K562 (cell line): ENCODE measurements around the gene TRANK1. TPM values are rescaled to one million over a fixed set of nuclear protein-coding genes. Genes with fewer than 3 reads are reported as not detected.

Experiments used
- ARID3B ChIP-seq: fragments of 250-450 bp; sonication (Bioruptor Pico); IDR thresholded peaks from 2 replicates; pipeline ENCODE4 v1.4.0; 2020; ENCODE audit warnings: borderline replicate concordance
- C11orf30 ChIP-seq: fragments of 450-650 bp; IDR thresholded peaks from 2 replicates; pipeline ENCODE4 v1.6.1; 2016; ENCODE audit warnings: low read depth, mild to moderate bottlenecking
- MCM3 ChIP-seq: fragments of 450-650 bp; IDR thresholded peaks from 2 replicates; pipeline ENCODE4 v1.6.1; 2016
- TEAD2 ChIP-seq: fragments of 450-650 bp; IDR thresholded peaks from 2 replicates; pipeline ENCODE4 v1.6.1; 2016; ENCODE audit warnings: missing genetic modification characterization, control low read depth, missing compliant biosample characterization
- polyA plus RNA-seq, 8 experiments: library from polyadenylated mRNA; depleted of rRNA in 4 of 8; stranded (reverse) in 5 of 8; unstranded in 3 of 8; fragments of >200 nt; fragmentation: Nextera tagmentation in 2 of 8; fragmentation: Illumina TruSeq in 1 of 8; extraction: Ambion mirVana in 2 of 8; extraction: Trizol in 1 of 8; gene quantifications; 2 replicates each; pipeline versions ENCODE4 v1.2.1 to v1.2.3, GENCODE V29; 2011 to 2014; ENCODE audit warnings: inconsistent platforms in 1 of 8, missing spikeins in 1 of 8
- total RNA-seq, 7 experiments: library from RNA; depleted of rRNA in 6 of 7; stranded (reverse); fragments of >200 nt in 6 of 7; fragmentation: Illumina TruSeq in 2 of 7; extraction: Trizol in 2 of 7; gene quantifications; 2 replicates each; pipeline versions ENCODE4 v1.2.1 to v1.2.3, GENCODE V29; 2011 to 2021; ENCODE audit warnings: low replicate concordance in 1 of 7
- TF ChIP-seq, protein P1 (sequence below), 2 experiments: IDR thresholded peaks in 1 of 2; conservative IDR thresholded peaks in 1 of 2; 2 replicates each; pipeline ENCODE4 v1.6.1; 2016; ENCODE audit warnings: low read depth in 2 of 2, mild to moderate bottlenecking in 1 of 2, missing compliant biosample characterization in 1 of 2, missing genetic modification characterization in 1 of 2, moderate library complexity in 1 of 2
- TF ChIP-seq, protein P2 (sequence below): IDR thresholded peaks from 2 replicates; pipeline ENCODE4 v1.6.1; 2016; ENCODE audit warnings: missing genetic modification characterization, missing compliant biosample characterization

Gene TRANK1
- total and polyA plus RNA-seq, 9 of the 15 experiments (the other 6 are each of a cell fraction or from before 2014, with no cell fraction given), result 0.41 to 5.3 (median 2.1) TPM

GRCh38 chr3:36900474-36901443, 44.1 kb downstream of the TRANK1 start (continued):
- TF ChIP-seq ARID3B (CRISPR knock-in tag) (no peak), TEAD2 (tag) (no peak), MCM3 (no peak), C11orf30 (no peak)
- TF ChIP-seq, protein P1, sequence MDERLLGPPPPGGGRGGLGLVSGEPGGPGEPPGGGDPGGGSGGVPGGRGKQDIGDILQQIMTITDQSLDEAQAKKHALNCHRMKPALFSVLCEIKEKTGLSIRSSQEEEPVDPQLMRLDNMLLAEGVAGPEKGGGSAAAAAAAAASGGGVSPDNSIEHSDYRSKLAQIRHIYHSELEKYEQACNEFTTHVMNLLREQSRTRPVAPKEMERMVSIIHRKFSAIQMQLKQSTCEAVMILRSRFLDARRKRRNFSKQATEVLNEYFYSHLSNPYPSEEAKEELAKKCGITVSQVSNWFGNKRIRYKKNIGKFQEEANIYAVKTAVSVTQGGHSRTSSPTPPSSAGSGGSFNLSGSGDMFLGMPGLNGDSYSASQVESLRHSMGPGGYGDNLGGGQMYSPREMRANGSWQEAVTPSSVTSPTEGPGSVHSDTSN (CRISPR knock-in tag; IDR thresholded peaks at IDR 0.05; ENCODE audit: low read depth), result no peak
- TF ChIP-seq, protein P1 (tag; conservative IDR thresholded peaks at IDR 0.05; ENCODE audit: low read depth), result peak; percentile 87
- TF ChIP-seq, protein P2, sequence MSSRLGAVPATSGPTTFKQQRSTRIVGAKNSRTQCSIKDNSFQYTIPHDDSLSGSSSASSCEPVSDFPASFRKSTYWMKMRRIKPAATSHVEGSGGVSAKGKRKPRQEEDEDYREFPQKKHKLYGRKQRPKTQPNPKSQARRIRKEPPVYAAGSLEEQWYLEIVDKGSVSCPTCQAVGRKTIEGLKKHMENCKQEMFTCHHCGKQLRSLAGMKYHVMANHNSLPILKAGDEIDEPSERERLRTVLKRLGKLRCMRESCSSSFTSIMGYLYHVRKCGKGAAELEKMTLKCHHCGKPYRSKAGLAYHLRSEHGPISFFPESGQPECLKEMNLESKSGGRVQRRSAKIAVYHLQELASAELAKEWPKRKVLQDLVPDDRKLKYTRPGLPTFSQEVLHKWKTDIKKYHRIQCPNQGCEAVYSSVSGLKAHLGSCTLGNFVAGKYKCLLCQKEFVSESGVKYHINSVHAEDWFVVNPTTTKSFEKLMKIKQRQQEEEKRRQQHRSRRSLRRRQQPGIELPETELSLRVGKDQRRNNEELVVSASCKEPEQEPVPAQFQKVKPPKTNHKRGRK (tag), result no peak
